H1 (cell line): Measurements from ENCODE around the gene CUL2. TPM values are rescaled to one million over a fixed set of nuclear protein-coding genes. Genes with fewer than 3 reads are reported as not detected.

ENCODE experiments used
- CTCF ChIA-PET: fragments of 300-600 bp; sonication (Branson Sonifier 250); formaldehyde crosslinking; loops from one replicate; lab custom pipeline; 2021; ENCODE audit not compliant: partially characterized antibody; lab: Charles Lee
- POLR2A ChIA-PET: fragments of 300-600 bp; sonication (Branson Sonifier 250); formaldehyde crosslinking; loops from one replicate; lab custom pipeline; 2021; ENCODE audit warnings: inconsistent platforms; ENCODE audit not compliant: partially characterized antibody; lab: Charles Lee
- DNase-seq, 2 experiments: peaks; one replicate each; pipeline versions ENCODE4 v3.0.0 to v3.0.0-alpha.2; 2010 to 2022; ENCODE audit warnings: low spot score in 2 of 2, low read depth in 1 of 2, mixed read lengths in 1 of 2
- FAIRE-seq: peaks from 2 replicates; lab custom pipeline; 2011; peaks lifted over from hg19 to GRCh38; lab: Jason Lieb, UNC
- H2AFZ ChIP-seq: 2 replicates; pipeline ENCODE4 v1.8.1; 2012; ENCODE audit warnings: low read length, inconsistent platforms
- H2AK5ac ChIP-seq: 2 replicates; pipeline ENCODE4 v1.6.1; 2013; ENCODE audit warnings: low read depth, low read length
- H2BK120ac ChIP-seq: replicated peaks from 2 replicates; pipeline ENCODE3; 2013; ENCODE audit warnings: low read depth, low read length, inconsistent platforms
- H2BK12ac ChIP-seq: 2 replicates; pipeline ENCODE4 v1.6.1; 2013; ENCODE audit warnings: low read depth, low read length
- H2BK15ac ChIP-seq: 2 replicates; pipeline ENCODE4 v1.6.1; 2013; ENCODE audit warnings: low read length
- H2BK20ac ChIP-seq: 2 replicates; pipeline ENCODE4 v1.6.1; 2013; ENCODE audit warnings: low read length
- H2BK5ac ChIP-seq: 2 replicates; pipeline ENCODE4 v1.6.1; 2013; ENCODE audit warnings: low read depth, low read length
- H3K14ac ChIP-seq: 2 replicates; pipeline ENCODE4 v1.6.1; 2013; ENCODE audit warnings: inconsistent platforms; ENCODE audit not compliant: insufficient read length
- H3K18ac ChIP-seq: 2 replicates; pipeline ENCODE4 v1.6.1; 2013; ENCODE audit warnings: low read length; ENCODE audit errors: extremely low read depth
- H3K23ac ChIP-seq: 2 replicates; pipeline ENCODE4 v1.6.1; 2013; ENCODE audit warnings: inconsistent platforms; ENCODE audit not compliant: insufficient read length
- H3K23me2 ChIP-seq: 2 replicates; pipeline ENCODE4 v1.6.1; 2013; ENCODE audit warnings: low read depth, low read length
- H3K27ac ChIP-seq: 2 replicates; pipeline ENCODE4 v1.6.1; 2011; ENCODE audit warnings: low read depth, low read length, inconsistent platforms
- H3K27me3 ChIP-seq, 4 experiments: replicated peaks in 1 of 4; 1 replicate in 1 of 4; 2 replicates in 3 of 4; pipeline versions ENCODE4 v1.6.1 to v1.8.1; 2011 to 2013; ENCODE audit warnings: low read length in 3 of 4, mild to moderate bottlenecking in 3 of 4, inconsistent platforms in 2 of 4, mixed read lengths in 2 of 4, moderate library complexity in 1 of 4; ENCODE audit not compliant: control insufficient read depth in 3 of 4, insufficient read depth in 3 of 4; ENCODE audit errors: extremely low read depth in 1 of 4
- H3K36me3 ChIP-seq, 4 experiments: 2 replicates each; pipeline versions ENCODE4 v1.6.1 to v1.8.1; 2011 to 2013; ENCODE audit warnings: mild to moderate bottlenecking in 4 of 4, low read length in 3 of 4, moderate library complexity in 2 of 4, control low read depth in 1 of 4, inconsistent platforms in 1 of 4; ENCODE audit not compliant: insufficient read depth in 4 of 4, control insufficient read depth in 2 of 4
- H3K4ac ChIP-seq: replicated peaks from 2 replicates; pipeline ENCODE3; 2013; ENCODE audit warnings: low read length, low read depth, mixed read lengths, inconsistent platforms; ENCODE audit not compliant: insufficient read length
- H3K4me1 ChIP-seq, 4 experiments: replicated peaks in 1 of 4; 1 replicate in 1 of 4; 2 replicates in 3 of 4; pipeline versions ENCODE4 v1.6.1 to v1.8.1; 2011 to 2013; ENCODE audit warnings: low read length in 3 of 4, inconsistent platforms in 2 of 4, mixed read lengths in 1 of 4; ENCODE audit not compliant: insufficient read depth in 4 of 4, control insufficient read depth in 3 of 4
- H3K4me2 ChIP-seq, 2 experiments: 2 replicates each; pipeline versions ENCODE4 v1.6.1 to v1.8.1; 2011 to 2013; ENCODE audit warnings: low read depth in 2 of 2, low read length in 2 of 2, control low read depth in 1 of 2, inconsistent platforms in 1 of 2, mild to moderate bottlenecking in 1 of 2; ENCODE audit not compliant: insufficient read depth in 1 of 2
- H3K4me3 ChIP-seq, 4 experiments: fragments of 200-600, 300-600 bp in 1 of 4; sonication (generic), shearing (Covaris generic), sonication (Bioruptor Twin) in 1 of 4; 2 replicates each; pipeline versions ENCODE4 v1.5.1 to v1.8.1; 2011 to 2016; ENCODE audit warnings: low read length in 4 of 4, low read depth in 3 of 4, control low read depth in 2 of 4, inconsistent platforms in 2 of 4, mild to moderate bottlenecking in 2 of 4, mixed read lengths in 1 of 4, moderate library complexity in 1 of 4; ENCODE audit not compliant: insufficient read depth in 2 of 4; ENCODE audit errors: extremely low read depth in 1 of 4
- H3K56ac ChIP-seq: replicated peaks from 2 replicates; pipeline ENCODE3; 2013; ENCODE audit warnings: low read depth, mild to moderate bottlenecking, mixed read lengths, low read length, inconsistent platforms; ENCODE audit not compliant: insufficient read length
- H3K79me1 ChIP-seq: 2 replicates; pipeline ENCODE4 v1.6.1; 2013; ENCODE audit warnings: low read depth, low read length, control low read depth
- H3K79me2 ChIP-seq, 2 experiments: 2 replicates each; pipeline versions ENCODE4 v1.6.1 to v1.8.1; 2012 to 2013; ENCODE audit warnings: low read length in 2 of 2, mild to moderate bottlenecking in 2 of 2, inconsistent platforms in 1 of 2; ENCODE audit not compliant: insufficient read depth in 2 of 2, control insufficient read depth in 1 of 2
- H3K9ac ChIP-seq, 4 experiments: replicated peaks in 1 of 4; 1 replicate in 1 of 4; 2 replicates in 3 of 4; pipeline versions ENCODE4 v1.6.1 to v1.8.1; 2011 to 2013; ENCODE audit warnings: low read depth in 3 of 4, low read length in 3 of 4, control low read depth in 2 of 4, mild to moderate bottlenecking in 2 of 4, moderate library complexity in 2 of 4, inconsistent platforms in 1 of 4; ENCODE audit errors: extremely low read depth in 1 of 4
- H3K9me3 ChIP-seq, 2 experiments: 2 replicates each; pipeline versions ENCODE4 v1.6.1 to v1.8.1; 2012 to 2013; ENCODE audit warnings: mild to moderate bottlenecking in 2 of 2, moderate library complexity in 2 of 2, control low read depth in 1 of 2, inconsistent platforms in 1 of 2, low read depth in 1 of 2, low read length in 1 of 2, mixed read lengths in 1 of 2; ENCODE audit not compliant: insufficient read depth in 2 of 2
- H4K20me1 ChIP-seq, 2 experiments: replicated peaks in 1 of 2; 2 replicates each; pipeline versions ENCODE3 to v1.8.1; 2011 to 2013; ENCODE audit warnings: inconsistent platforms in 2 of 2, low read length in 2 of 2, mild to moderate bottlenecking in 1 of 2; ENCODE audit not compliant: insufficient read depth in 2 of 2, control insufficient read depth in 1 of 2
- H4K5ac ChIP-seq: 2 replicates; pipeline ENCODE4 v1.6.1; 2013; ENCODE audit warnings: low read length, low read depth, mixed read lengths, inconsistent platforms; ENCODE audit not compliant: insufficient read length
- H4K8ac ChIP-seq: 2 replicates; pipeline ENCODE4 v1.8.0; 2013; ENCODE audit warnings: mild to moderate bottlenecking, moderate library complexity, low read length, inconsistent platforms; ENCODE audit not compliant: insufficient read depth; ENCODE audit errors: extremely low read depth
- H4K91ac ChIP-seq: replicated peaks from 2 replicates; pipeline ENCODE3; 2013; ENCODE audit warnings: low read length, mixed read lengths, inconsistent platforms; ENCODE audit not compliant: insufficient read length
- CBX5 ChIP-seq: fragments of 300-800, 300-1000 bp; sonication (generic); IDR thresholded peaks from 2 replicates; pipeline ENCODE4 v1.7.1; 2016; ENCODE audit warnings: antibody characterized with exemption, low read length, low read depth
- CTBP2 ChIP-seq: IDR thresholded peaks from 2 replicates; pipeline ENCODE4 v1.7.0; 2011; ENCODE audit warnings: borderline replicate concordance, mild to moderate bottlenecking, moderate library complexity, mixed read lengths, low read length; ENCODE audit not compliant: insufficient read depth, insufficient read length
- EP300 ChIP-seq, 2 experiments: IDR thresholded peaks; 1 replicate in 1 of 2; 2 replicates in 1 of 2; pipeline ENCODE4 v1.6.1; 2011 to 2012; ENCODE audit warnings: low read depth in 2 of 2, low read length in 2 of 2, mild to moderate bottlenecking in 2 of 2, borderline replicate concordance in 1 of 2, inconsistent platforms in 1 of 2, moderate library complexity in 1 of 2
- GABPA ChIP-seq: IDR thresholded peaks from 2 replicates; pipeline ENCODE4 v1.6.1; 2011; ENCODE audit warnings: mild to moderate bottlenecking, low read length, moderate library complexity, borderline replicate concordance; ENCODE audit not compliant: insufficient read depth
- JUN ChIP-seq: IDR thresholded peaks from 2 replicates; pipeline ENCODE4 v1.6.1; 2011; ENCODE audit warnings: low read depth, mild to moderate bottlenecking, improper control_type of control experiment, low read length
- MAX ChIP-seq: IDR thresholded peaks from 2 replicates; pipeline ENCODE4 v1.6.1; 2012; ENCODE audit warnings: inconsistent platforms
- RNF2 ChIP-seq: fragments of 200-900, 300-1000 bp; sonication (generic); IDR thresholded peaks from 2 replicates; pipeline ENCODE4 v1.7.1; 2016; ENCODE audit warnings: borderline replicate concordance, low read depth, mild to moderate bottlenecking, antibody characterized with exemption, low read length; ENCODE audit not compliant: poor library complexity, severe bottlenecking; ENCODE audit errors: missing control alignments
- SP1 ChIP-seq: IDR thresholded peaks from 2 replicates; pipeline ENCODE4 v1.6.1; 2011; ENCODE audit warnings: low read depth, low read length
- TAF7 ChIP-seq: optimal IDR thresholded peaks from 2 replicates; pipeline ENCODE3; 2011; ENCODE audit warnings: low read depth, mild to moderate bottlenecking, inconsistent platforms, low read length, moderate library complexity, borderline replicate concordance
- WGBS, 2 experiments: shearing (Covaris generic) in 1 of 2; methylation state at CpG; one replicate each; pipeline versions ENCODE4 v1.1.6 to v1.1.7; 2013 to 2015; ENCODE audit warnings: low lambda C conversion rate in 2 of 2, mixed read lengths in 2 of 2, inconsistent platforms in 1 of 2, low coverage in 1 of 2, missing lambda C conversion rate in 1 of 2; ENCODE audit not compliant: insufficient replicate concordance in 2 of 2, insufficient coverage in 1 of 2, insufficient read length in 1 of 2; ENCODE audit errors: extremely low coverage in 1 of 2, missing lambda C conversion rate in 1 of 2; 5-methylcytosine and 5-hydroxymethylcytosine counted together
- polyA plus RNA-seq, 7 experiments: library from polyadenylated mRNA; depleted of rRNA in 3 of 7; stranded (reverse) in 5 of 7; unstranded in 2 of 7; fragments of >200 nt in 5 of 7; fragments of 200-250 nt in 2 of 7; gene quantifications; 1 replicate in 5 of 7; 2 replicates in 1 of 7; 4 replicates in 1 of 7; pipeline versions ENCODE4 v1.2.1 to v1.2.3, GENCODE V29; 2011 to 2013; ENCODE audit warnings: missing spikeins in 2 of 7, mixed read lengths in 2 of 7
- total RNA-seq: library from RNA; stranded (reverse); fragmentation: NEBNext Ultra II Directional; extraction: Animal tissue kit (Norgen Biotek cat#: 25700); gene quantifications from 2 replicates; pipeline ENCODE4 v1.2.1, GENCODE V29; 2021

Gene CUL2
- total and polyA plus RNA-seq, 2 of the 8 experiments (the other 6 are each of a cell fraction or from before 2014, with no cell fraction given) = 10.2 to 43.1 TPM

GRCh38 chr10:35058134-35058533 lies 32.0 kb downstream of the CUL2 start:
- Histone ChIP-seq H2AK5ac (no peak overlapping the region), H2BK5ac (no peak overlapping the region), H3K27me3 (no peaks in the 10 kb centered on the region), H4K8ac (no peak overlapping the region), H3K9ac (no peak overlapping the region), H3K9me3 (no peaks in the 10 kb centered on the region), H2BK15ac (no peak overlapping the region), H3K27ac (no peak overlapping the region), H3K4me2 (no peak overlapping the region), H2BK12ac (no peak overlapping the region; the same call in 1 of the 2 replicates), H3K4me3 (no peak overlapping the region), H2AFZ (no peak overlapping the region), H3K23ac (no peak overlapping the region), H3K4ac (no peak overlapping the region), H3K18ac (no peak overlapping the region), H2BK120ac (no peak overlapping the region), H4K5ac (no peak overlapping the region), H3K4me1 (peaks cover 0 to 8% (median 0%) of the 10 kb centered on the region in 4 experiments; a peak in 2 of 7 replicates), H3K79me2 (no peaks in the 10 kb centered on the region), H4K91ac (no peak overlapping the region), H3K56ac (no peak overlapping the region), H3K36me3 (peaks cover 0 to 13% (median 4%) of the 10 kb centered on the region in 4 experiments; a peak in 2 of 8 replicates), H3K79me1 (no peaks in the 10 kb centered on the region), H2BK20ac (no peak overlapping the region), H3K14ac (no peak overlapping the region), H3K23me2 (no peaks in the 10 kb centered on the region; the same call in 1 of the 2 replicates), H4K20me1 (peaks cover 0 to 1% of the 10 kb centered on the region in 2 experiments)
- DNase-seq (no peak), FAIRE-seq (no peak)
- CTCF ChIA-PET = no interaction called here
- POLR2A ChIA-PET = no interaction called here
- WGBS, 2 experiments = 82% methylated on average over 6 of the region's 6 CpGs; no CpG with 5 or more reads in 1 of the 2 experiments
- TF ChIP-seq EP300 (IDR thresholded peaks at IDR 0.05; ENCODE audit: borderline replicate concordance in 1 of 2, low read depth in 2 of 2, low read length in 2 of 2) (no peak), CBX5 (no peak), CTBP2 (no peak), MAX (no peak), JUN (no peak), SP1 (no peak), TAF7 (no peak), RNF2 (no peak), GABPA (no peak)
